IPS-NIHi7 (cell line): ENCODE measurements around the gene SLC16A13.
"Not testable (repeated sequence)": the region's sequence is repeated elsewhere in the genome, so short reads cannot be mapped to it uniquely, and the experiment has no call there.

ENCODE experiments used
- DNase-seq: peaks from one replicate; pipeline ENCODE4 v3.0.0; 2012; ENCODE audit warnings: mixed read lengths; ENCODE audit errors: extremely low spot score

SLC16A13 gene

DNA sequence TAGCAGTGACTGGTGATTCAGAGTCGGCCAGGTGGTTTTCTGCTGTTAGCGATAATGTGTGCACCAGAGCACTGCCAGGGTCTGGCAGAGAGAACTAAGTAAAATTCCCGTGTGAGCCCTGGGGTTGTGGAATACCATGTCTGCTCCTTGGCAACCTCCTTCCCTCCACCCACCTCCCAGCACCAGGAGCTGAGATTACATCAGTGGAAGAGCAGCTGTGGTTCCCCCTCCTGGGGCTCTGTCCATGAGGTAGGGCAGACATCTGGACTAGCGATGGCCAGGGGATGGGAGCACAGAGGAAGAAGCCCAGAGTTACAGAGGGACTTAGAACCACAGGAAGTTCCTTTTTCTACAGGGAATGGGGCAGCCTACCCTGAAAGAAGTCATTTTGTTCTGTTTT, 28.4 kb downstream of the SLC16A13 start:
- no peak for DNase-seq

DNA sequence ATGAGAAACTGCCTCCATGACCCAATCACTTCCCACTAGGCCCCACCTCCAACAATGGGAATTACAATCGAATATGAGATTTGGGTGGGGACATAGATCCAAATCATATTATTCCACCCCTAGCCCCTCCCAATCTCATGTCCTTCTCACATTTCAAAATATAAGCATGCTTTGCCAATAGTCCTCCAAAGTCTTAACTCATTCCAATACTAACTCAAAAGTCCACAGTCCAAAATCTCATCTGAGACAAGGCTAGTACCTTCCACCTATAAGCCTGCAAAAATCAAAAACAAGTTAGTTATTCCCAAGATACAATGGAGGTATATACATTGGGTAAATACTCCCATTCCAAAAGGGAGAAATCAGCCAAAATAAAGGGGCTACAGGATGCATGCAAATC, 31.4 kb downstream of the SLC16A13 start:
- no peak for DNase-seq

DNA sequence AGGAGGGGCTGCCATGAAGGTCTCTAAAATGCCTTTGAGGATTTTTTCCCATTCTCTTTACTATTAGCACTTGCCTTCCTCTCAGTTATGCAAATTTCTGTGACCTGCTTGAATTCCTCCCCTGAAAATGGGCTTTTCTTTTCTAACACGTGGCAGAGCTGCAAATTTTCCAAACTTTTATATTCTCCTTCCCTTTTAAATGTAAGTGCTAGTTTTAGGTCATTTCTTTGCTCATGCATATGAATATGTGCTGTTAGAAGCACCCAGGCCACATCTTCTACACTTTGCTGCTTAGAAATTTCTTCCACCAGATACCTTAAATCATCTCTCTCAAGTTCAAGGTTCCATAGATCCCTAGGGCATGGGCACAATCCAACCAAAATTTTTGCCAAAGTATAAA, 32.5 kb downstream of the SLC16A13 start:
- DNase-seq = no peak

DNA sequence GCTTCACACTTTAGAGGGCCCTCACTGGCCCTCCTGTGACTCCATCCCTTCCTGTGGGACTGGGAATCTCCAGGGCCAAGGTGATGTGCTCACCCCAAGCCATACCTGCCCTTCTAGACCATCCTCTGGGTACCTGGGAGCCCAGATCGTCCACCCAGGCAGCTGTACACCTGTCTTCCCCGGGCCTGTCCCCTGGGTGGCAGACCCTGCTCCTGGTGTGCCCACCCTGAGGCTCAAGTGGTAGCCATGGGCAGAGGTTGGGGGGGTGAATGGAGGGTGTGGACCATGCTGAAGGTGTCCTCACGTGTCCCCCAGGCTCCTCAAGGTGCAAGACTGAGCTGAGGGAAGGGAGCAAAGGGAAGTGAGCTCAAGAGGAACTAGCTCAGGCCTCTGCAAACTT, 34.9 kb downstream of the SLC16A13 start:
- no peak for DNase-seq

DNA sequence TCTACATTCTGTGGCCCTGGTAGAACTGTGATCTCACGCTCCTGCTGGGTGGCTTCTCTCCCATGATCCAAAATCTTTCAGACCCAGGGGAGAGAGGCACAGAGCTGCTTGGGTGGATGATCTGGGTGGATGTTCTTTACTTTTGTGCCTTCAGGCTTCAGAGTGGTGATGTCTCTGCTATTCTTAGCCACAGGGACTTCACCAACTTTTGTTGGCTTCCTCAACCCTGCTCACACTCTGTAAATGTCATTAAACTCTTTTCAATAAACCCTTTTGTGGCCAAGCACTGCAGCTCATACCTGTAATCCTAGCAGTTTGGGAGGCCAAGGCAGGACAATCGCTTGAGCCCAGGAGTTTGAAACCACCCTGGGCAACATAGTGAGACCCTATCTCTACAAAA, 36.6 kb downstream of the SLC16A13 start:
- DNase-seq = no peak

DNA sequence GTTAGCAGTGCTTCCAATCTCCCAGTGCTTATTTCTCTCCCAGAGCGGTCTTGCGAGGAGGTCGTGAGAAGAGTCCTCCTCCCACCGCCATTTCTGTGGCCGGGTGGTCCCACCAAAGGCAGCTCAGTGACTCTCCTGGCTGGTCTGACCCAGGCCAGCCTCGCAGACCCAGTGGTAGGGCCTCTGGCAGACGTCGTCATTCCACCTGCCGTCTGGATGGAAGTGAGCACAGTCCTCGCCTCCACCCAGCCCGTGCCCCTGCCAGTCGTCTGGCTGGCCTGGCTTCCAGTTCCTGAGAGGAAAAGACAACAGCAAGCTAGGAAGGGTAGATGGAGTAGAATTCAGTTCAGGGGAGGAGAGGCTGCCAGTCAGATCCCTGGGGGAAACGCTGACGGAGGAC, 39.1 kb downstream of the SLC16A13 start:
- DNase-seq = no peak

DNA sequence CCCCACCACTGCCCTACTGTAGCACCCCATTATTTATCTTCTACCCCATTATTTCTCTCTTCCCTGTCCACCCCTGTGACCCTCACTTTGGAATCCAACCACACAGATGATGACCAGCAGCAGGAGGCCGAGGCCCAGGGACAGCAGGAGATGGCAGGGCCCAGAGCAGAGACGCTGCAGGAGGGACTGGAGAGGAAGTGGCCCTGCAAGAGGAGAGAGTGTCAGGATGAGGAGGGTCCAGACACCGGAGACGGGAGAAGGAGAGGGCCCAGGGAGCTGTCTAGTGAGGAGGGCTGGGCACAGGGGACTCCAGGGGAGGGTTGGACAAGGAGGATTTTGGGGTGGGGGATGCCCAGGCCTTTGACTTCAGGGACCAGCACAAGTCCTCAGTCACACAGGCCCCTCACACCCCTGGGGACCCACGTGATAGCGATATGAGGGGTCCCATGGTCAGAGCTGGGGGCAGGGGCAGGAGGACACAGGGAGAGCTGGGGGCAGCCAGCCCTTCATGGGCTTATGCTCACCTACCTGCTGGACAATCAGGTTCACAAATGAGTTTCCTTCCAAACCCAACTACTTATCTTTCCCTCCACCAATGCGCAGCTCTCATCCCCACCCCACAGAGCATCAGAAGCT, 42.2 kb downstream of the SLC16A13 start:
- no peak for DNase-seq

DNA sequence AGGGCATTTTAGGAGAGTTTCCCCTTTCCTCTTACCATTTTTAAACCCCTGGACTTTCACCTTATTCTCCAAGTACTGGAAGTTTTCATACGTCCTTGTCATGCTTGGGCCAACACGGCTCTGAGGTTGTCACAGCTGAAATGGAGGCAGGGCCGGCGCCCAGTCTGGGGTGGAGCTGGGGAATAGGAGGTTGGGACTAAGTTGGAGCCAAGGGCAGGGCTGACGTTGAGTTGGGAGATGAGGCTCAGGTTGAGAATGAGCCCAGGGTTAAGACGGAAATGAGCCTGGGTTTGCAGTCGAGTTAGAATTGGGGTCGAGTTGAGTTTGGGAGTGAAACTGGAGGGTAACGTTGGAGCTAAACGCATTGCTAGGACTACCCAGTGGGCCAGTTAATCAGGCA, 42.9 kb downstream of the SLC16A13 start:
- DNase-seq = no peak

DNA sequence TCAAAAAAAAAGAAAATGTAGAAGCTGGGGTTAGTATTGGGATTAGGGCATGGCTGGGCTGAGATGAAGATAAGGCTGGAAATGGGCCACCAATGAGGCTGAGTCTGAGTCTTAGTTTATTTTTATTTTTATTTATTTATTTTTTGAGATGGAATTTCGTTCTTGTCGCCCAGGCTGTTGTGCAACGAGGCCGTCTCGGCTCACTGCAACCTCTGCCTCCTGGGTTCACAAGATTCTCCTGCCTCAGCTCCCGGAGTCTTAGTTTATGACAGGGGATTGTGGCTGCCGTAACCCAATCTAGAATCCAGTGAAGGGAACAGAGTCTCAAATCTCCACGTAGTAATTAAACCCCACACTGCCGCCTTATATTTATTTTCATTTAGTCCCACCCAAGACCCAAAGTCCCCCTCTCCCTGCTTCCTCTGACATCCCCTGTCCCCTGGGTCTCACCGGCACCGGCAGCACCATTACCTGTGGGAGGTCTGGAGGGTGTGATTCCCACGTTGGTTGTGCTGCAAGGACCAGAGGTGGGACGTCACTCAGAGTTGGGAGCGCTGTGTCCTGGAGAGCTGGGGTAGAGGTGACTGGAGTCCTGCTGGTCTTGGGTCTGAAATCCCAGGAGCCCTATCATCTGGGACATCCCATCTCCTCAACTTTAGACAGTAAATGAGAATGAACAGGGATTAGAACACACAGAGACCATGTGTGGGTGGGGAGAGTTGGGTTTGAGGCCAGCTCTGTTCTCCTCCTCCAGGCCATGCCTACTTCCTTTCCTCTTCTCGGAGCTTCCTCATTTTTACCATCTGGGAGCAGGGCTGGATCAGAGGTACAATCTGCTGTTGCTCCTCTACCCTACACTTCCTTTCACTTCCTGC, 44.0 kb downstream of the SLC16A13 start, which contains the start of gene CLEC10A:
Gene CLEC10A, minus strand, starts transcription at position 671 of the 875 bp plus-strand sequence. CDS start 1,439 bp downstream, outside the sequence.
- DNase-seq = no peak

DNA sequence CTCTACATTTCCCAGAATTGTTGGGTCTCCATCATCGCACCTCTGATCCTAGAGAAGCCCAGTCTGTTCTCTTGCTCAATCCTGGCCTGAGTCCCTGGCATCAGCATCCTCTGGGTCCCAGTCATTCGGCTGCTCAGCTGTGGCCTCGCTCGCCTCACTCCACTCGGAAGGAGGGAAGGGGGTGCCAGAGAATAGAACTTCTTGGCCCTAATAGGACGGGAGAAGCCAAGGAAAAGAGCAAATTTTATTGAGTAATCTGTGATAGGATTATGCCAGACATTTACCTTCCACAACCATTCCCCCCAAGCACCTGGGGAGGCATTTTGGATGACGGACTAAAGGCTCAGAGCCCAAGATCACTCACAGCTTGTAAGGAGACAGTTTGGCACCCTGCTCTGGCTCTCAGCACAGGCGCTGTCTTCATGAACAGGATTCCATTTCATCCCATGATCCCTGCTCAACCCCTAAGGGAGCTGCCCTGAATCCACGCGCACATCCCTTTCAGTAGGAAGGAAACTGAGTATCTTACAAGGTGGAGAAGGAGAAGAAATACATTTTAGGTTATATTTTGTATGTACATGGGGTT, 44.7 kb downstream of the SLC16A13 start:
- no peak for DNase-seq

DNA sequence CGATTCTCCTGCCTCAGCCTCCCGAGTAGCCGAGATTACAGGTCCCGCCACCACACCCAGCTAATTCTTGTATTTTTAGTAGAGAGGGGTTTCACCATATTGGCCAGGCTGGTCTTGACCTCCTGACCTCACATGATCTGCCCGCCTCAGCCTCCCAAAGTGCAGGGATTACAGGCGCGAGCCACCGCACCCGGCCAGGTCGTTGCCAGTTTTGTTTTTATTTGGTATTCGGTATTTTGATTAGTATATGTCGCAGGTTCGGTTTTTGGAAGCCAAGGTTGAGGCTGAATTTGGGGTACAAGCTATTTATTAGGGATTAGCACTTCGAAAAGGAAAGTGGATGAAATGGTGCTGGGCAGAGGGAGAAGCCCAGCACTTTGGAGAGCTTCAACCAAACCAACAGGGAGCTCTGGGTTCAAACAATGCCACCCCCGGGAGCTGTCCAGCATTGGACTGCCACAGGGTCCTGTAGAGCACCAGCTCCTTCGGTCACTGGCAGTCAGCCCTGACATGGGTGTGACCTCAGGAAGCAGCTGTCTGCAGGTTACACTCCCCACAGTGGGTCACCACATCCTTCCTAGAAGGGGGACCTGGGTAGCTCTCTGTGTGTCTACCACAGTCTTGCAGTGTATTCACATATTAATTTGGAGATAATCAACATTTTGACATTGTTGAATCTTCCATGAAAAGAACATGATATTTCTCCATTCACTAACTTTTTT, 45.7 kb downstream of the SLC16A13 start:
- DNase-seq = peak; percentile 45

DNA sequence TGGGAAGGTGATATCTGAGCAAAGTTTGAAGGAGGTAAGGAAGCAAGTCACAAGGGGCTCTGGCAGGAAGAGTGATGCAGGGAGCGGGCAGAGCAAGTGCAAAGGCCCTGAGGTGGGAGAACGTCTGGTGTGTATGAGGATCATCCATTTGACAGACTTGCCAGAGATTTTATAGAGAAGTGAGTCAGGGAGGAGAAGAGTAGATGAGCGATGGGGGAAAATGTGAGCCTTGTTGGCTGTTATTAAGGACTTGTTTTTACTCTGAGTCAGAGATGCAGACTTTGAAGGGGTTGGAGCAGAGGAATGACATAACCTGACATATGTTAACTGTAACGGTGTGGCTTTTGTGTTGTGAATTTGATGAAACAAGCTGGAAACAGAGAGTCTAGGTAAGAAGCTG, 47.8 kb downstream of the SLC16A13 start:
- DNase-seq = no peak

DNA sequence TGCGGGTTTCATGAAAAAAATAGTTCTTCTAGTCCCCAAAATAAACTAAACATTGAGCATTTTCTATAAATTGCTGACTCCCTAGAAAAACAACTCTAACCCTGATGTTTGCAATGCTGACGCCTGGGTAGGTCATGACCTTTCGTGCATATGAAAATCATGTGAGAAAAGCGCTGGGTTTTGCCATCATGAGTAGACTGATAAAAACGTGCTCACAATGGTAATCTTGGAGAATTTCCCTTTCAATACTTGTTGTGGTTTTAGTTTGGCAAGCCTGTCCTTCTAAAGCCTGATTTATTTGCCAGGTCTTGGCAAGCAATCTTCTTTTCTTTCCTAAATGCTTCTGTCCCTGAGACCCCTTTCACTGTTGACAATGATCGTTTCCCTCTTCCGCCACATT, 48.3 kb downstream of the SLC16A13 start:
- no peak for DNase-seq

DNA sequence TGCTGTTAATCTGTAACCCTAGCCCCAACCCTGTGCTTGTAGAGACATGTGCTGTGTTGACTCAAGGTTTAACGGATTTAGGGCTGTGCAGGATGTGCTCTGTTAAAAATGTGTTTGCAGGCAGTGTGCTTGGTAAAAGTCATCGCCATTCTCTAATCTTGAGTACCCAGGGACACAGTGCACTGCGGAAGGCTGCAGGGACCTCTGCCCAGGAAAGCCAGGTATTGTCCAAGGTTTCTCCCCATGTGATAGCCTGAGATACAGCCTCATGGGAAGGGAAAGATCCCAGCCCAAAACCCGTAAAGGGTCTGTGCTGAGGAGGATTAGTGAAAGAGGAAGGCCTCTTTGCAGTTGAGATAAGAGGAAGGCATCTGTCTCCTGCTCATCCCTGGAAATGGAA, 52.6 kb downstream of the SLC16A13 start:
- DNase-seq = not testable (repeated sequence)

DNA sequence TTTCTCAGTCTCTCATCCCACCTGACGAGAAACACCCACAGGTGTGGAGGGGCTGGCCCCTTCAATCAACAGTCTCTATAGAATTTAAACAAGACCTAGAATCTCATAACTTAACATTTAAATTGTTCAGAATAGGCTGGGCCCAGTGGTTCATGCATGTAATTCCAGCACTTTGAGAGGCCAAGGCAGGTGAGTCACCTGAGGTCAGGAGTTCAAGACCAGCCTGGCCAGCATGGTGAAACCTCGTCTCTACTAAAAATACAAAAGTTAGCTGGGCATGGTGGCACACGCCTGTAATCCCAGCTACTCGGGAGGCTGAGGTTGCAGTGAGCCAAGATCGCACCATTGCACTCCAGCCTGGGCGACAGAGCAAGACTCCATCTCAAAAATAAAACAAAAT, 53.8 kb downstream of the SLC16A13 start:
- DNase-seq = not testable (repeated sequence)
